Measurements from ENCODE around the gene NRARP. TPM values are rescaled to one million over a fixed set of nuclear protein-coding genes. Genes with fewer than 3 reads are reported as not detected.

NRARP gene
- total and polyA plus RNA-seq, 2 of the 13 experiments (the other 11 are each of a cell fraction or from before 2014, with no cell fraction given) = 0.22 to 0.46 TPM

GRCh38 chr9:137318602-137319001 lies 16.5 kb upstream of the NRARP start:
- ChIA-PET CTCF (ENCODE audit: low intra/inter-chr PET ratio, low total read pairs) (interaction anchor here (0.6 kb wide), 1 partner anchor 32 kb away, joined by 5 read pairs; no protein-coding TSS in a partner anchor), POLR2A (interaction anchor here (0.7 to 1.6 kb wide), 3 partner anchors 10 to 41 kb away, joined by 3 to 5 read pairs (median 4); partner anchors contain the start of genes NRARP and TOR4A)
- DNase-seq (ENCODE audit: low spot score) = no peak
- TF ChIP-seq SIX1 (CRISPR knock-in tag; IDR thresholded peaks at IDR 0.05; ENCODE audit: borderline replicate concordance) (no peak), NFKB2 (CRISPR knock-in tag; IDR thresholded peaks at IDR 0.05; ENCODE audit: borderline replicate concordance) (no peak), BRD4 (CRISPR knock-in tag; IDR thresholded peaks at IDR 0.05) (no peak), HDAC1 (CRISPR knock-in tag; IDR thresholded peaks at IDR 0.05) (peak; percentile 30; the same call in 1 of the 2 replicates), NR0B2 (CRISPR knock-in tag; IDR thresholded peaks at IDR 0.05) (no peak), RCOR2 (CRISPR knock-in tag; IDR thresholded peaks at IDR 0.05) (no peak), ARID2 (CRISPR knock-in tag; IDR thresholded peaks at IDR 0.05; ENCODE audit: borderline replicate concordance) (0 out of 2 replicates have a peak, but pooled peaks have one; percentile 45), RFX1 (IDR thresholded peaks at IDR 0.05) (no peak)
- intact Hi-C loops (cut with micrococcal nuclease; ENCODE audit: unreplicated experiment) = no loop called here
- H2AFZ ChIP-seq (ENCODE audit: low read length) = no peak overlapping the region
- H3K79me2 ChIP-seq (ENCODE audit: insufficient read depth, low read length) = no peaks in the 10 kb centered on the region
- H3K9me3 ChIP-seq (ENCODE audit: low read length) = no peaks in the 10 kb centered on the region
- peak; percentile 1; the same call in 1 of the 3 replicates for ATAC-seq
- no peak for FAIRE-seq
- no peak overlapping the region for H3K9ac ChIP-seq (ENCODE audit: insufficient read depth, low read depth, low read length)
- in situ Hi-C loops (cut with HindIII; ENCODE audit: extremely low pct_ligation_motif_present, low pct_unique_long_range_greater_than_20kb) = no loop called here
- H3K27me3 ChIP-seq (ENCODE audit: control insufficient read depth in 1 of 2, insufficient read depth in 2 of 2, low read length in 2 of 2) = peaks cover 13 to 63% of the 10 kb centered on the region in 2 experiments
- H3K4me3 ChIP-seq (replicated peaks in 1 of 3; ENCODE audit: insufficient read depth in 1 of 3, low read depth in 2 of 3, low read length in 3 of 3) = no peak overlapping the region
- no TSS peak for BruUV-seq (replicated peaks)
- peak overlapping the region; percentile 57 for H3K4me2 ChIP-seq (ENCODE audit: low read depth, low read length)
- H3K27ac ChIP-seq (ENCODE audit: extremely low read length, insufficient read depth, low read length) = no peak overlapping the region
- peaks cover 27% of the 10 kb centered on the region for H3K4me1 ChIP-seq (ENCODE audit: insufficient read depth, low read length)
- peaks cover 4% of the 10 kb centered on the region; the same call in 1 of the 2 replicates for H4K20me1 ChIP-seq (ENCODE audit: insufficient read depth, low read length)
- WGBS (ENCODE audit: low lambda C conversion rate) = 44% methylated on average over 14 of the region's 18 CpGs
- H3K36me3 ChIP-seq (replicated peaks in 1 of 2; ENCODE audit: control insufficient read depth in 1 of 2, insufficient read depth in 2 of 2, low read length in 2 of 2) = no peaks in the 10 kb centered on the region
